ENCODE data around the gene SUSD4. TPM values are rescaled to one million over a fixed set of nuclear protein-coding genes. Genes with fewer than 3 reads are reported as not detected.

SUSD4 gene
- polyA plus RNA-seq, 2 of the 4 experiments (the other 2 are of a cell fraction) = 0.61 to 0.85 TPM

DNA sequence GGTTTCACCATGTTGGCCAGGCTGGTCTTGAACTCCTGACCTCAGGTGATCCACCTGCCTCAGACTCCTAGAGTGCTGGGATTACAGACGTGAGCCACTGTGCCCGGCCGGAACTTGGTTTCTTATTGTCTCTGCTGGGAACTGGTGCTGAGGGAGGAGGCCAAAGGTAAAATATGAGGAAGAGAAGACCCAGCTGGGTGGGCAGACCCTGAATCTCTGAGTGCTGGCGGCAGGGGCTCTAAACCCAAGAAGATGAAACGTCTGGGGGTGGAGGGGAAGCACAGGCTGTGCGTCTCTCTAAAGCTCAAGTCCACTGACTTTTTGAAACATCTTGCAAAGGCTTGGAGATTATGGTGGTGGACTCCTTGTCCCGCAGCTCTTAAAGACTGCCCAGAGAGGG lies 138.9 kb downstream of the SUSD4 start:
- Histone ChIP-seq H3K4me2 (no peak overlapping the region), H3K27ac (no peak overlapping the region), H3K9me3 (no peaks in the 10 kb centered on the region), H3K4me1 (no peaks in the 10 kb centered on the region), H3K4me3 (no peak overlapping the region)
- no peak for TF ChIP-seq ESRRA (IDR thresholded peaks at IDR 0.05; ENCODE audit: borderline replicate concordance, low read length)
- TF ChIP-seq, protein P1, sequence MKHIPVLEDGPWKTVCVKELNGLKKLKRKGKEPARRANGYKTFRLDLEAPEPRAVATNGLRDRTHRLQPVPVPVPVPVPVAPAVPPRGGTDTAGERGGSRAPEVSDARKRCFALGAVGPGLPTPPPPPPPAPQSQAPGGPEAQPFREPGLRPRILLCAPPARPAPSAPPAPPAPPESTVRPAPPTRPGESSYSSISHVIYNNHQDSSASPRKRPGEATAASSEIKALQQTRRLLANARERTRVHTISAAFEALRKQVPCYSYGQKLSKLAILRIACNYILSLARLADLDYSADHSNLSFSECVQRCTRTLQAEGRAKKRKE (CRISPR knock-in tag; IDR thresholded peaks at IDR 0.05; ENCODE audit: low read depth) = no peak
- no peak for TF ChIP-seq EHMT2 (IDR thresholded peaks at IDR 0.05; ENCODE audit: low read depth)
- TF ChIP-seq RARB (CRISPR knock-in tag; IDR thresholded peaks at IDR 0.05) = no peak
- POLR2A ChIA-PET = no interaction called here
- no peak for FAIRE-seq
- no peak for ATAC-seq
- no peak for DNase-seq (ENCODE audit: low read depth in 1 of 2, low spot score in 1 of 2)
- 67% methylated on average over 7 of the region's 7 CpGs for WGBS (ENCODE audit: missing lambda C conversion rate)
- CTCF ChIA-PET = no interaction called here

DNA sequence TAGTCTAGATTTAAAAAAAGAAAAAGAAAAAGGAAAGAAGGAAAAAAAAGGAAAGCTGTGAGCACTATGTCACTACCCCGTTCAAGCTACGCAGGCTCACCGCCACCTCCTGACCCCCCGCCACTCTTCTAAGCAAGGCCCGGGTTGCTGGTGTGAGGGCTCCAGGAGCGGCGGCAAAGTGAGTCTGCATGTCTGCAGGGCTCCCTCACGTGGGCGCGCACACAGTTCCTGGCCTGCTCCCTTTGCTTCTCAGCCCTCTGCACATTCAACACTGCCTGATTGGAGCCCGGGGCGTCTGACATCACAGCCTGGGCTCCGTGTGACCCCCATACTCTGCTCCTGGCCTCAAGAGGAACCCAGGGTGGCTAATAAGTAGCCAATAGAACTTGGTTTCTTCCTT lies 139.5 kb downstream of the SUSD4 start:
- 73% methylated on average over 13 of the region's 13 CpGs for WGBS (ENCODE audit: missing lambda C conversion rate)

DNA sequence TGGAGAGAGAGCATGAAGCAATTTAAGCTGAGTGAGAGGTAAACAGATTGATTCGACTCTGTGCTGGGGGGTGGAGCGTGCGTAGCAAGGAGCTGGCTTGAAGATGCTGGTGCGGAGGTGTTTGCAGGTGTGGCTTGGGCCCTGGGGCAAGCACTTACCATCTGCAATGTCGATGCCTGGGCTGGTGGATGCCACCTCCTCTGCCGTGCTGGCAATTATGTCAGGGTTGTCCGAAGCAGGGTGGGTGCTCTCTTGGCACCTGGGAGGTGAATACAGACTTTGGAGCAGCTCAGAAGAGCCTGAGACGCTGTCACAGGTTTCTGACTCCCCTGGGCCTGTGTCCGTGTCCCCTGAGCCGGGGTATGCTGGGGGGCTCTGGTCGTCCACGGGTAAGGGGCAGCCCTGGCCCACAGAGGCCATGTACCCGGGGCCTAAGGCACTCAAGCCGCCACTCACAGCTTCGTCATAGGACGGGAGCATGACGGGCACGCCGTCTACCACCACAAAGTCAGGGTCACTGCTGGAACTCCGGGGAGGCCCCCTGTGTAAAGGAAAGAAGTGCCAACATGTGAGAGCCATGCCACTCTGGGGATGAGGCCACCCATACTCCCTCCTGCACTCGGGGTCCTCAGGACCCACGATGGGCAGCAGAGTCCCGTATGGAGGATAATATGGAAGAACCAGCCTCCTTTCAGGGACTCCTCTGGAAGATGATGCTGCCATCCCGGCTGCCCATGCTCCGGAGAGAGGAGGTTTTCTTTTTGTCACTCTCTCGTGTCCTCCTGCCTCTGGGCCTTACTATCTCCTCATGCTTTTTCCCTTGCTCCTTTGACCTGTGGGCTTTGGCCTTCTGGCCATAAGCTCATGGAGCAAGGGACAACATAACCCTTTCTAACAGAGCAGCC lies 140.6 kb downstream of the SUSD4 start:
- WGBS (ENCODE audit: missing lambda C conversion rate) = 60% methylated on average over 14 of the region's 26 CpGs

More for the DNA sequence above, 139.5 kb downstream of the SUSD4 start:
- Histone ChIP-seq H3K27ac (no peak overlapping the region), H3K9me3 (no peaks in the 10 kb centered on the region; the same call in 2 of the 3 replicates), H3K4me3 (no peak overlapping the region), H3K4me1 (no peaks in the 10 kb centered on the region), H3K4me2 (no peak overlapping the region)
- ChIA-PET CTCF (interaction anchor here (0.6 kb wide), 1 partner anchor 1077 kb away, joined by 3 read pairs; no protein-coding TSS in a partner anchor), POLR2A (no interaction called here)
- FAIRE-seq = no peak
- TF ChIP-seq CHD2 (IDR thresholded peaks at IDR 0.05; ENCODE audit: low read length, partially characterized antibody) = no peak
- TF ChIP-seq ZFP36 (IDR thresholded peaks at IDR 0.05; ENCODE audit: borderline replicate concordance, partially characterized antibody) = no peak
- TF ChIP-seq ZNF302 (CRISPR knock-in tag; IDR thresholded peaks at IDR 0.05) = no peak
- TF ChIP-seq SREBF2 (IDR thresholded peaks at IDR 0.05) = no peak
- TF ChIP-seq RCOR1 (IDR thresholded peaks at IDR 0.05; ENCODE audit: low read depth, low read length) = no peak
- TF ChIP-seq CBX2 (IDR thresholded peaks at IDR 0.05; ENCODE audit: borderline replicate concordance, low read depth) = no peak
- TF ChIP-seq MAZ (IDR thresholded peaks at IDR 0.05; ENCODE audit: borderline replicate concordance, low read depth, low read length) = no peak
- no peak for TF ChIP-seq JUNB (IDR thresholded peaks at IDR 0.05)
- TF ChIP-seq RARB (CRISPR knock-in tag; IDR thresholded peaks at IDR 0.05) = no peak
- TF ChIP-seq, protein P1 (CRISPR knock-in tag; IDR thresholded peaks at IDR 0.05; ENCODE audit: low read depth) = no peak
- no peak for TF ChIP-seq HOXB5 (CRISPR knock-in tag; IDR thresholded peaks at IDR 0.05)
- no peak for TF ChIP-seq FOSB (CRISPR knock-in tag; IDR thresholded peaks at IDR 0.05)
- TF ChIP-seq MAFK (IDR thresholded peaks at IDR 0.05; ENCODE audit: partially characterized antibody) = no peak
- TF ChIP-seq HDAC2 (IDR thresholded peaks at IDR 0.05) = no peak
- TF ChIP-seq, protein P2, sequence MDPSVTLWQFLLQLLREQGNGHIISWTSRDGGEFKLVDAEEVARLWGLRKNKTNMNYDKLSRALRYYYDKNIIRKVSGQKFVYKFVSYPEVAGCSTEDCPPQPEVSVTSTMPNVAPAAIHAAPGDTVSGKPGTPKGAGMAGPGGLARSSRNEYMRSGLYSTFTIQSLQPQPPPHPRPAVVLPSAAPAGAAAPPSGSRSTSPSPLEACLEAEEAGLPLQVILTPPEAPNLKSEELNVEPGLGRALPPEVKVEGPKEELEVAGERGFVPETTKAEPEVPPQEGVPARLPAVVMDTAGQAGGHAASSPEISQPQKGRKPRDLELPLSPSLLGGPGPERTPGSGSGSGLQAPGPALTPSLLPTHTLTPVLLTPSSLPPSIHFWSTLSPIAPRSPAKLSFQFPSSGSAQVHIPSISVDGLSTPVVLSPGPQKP (IDR thresholded peaks at IDR 0.05; ENCODE audit: low read depth, low read length) = no peak
- no peak for DNase-seq (ENCODE audit: low read depth in 1 of 2, low spot score in 1 of 2)
- ATAC-seq = no peak

More for the DNA sequence above, 140.6 kb downstream of the SUSD4 start:
- ATAC-seq (no peak), DNase-seq (ENCODE audit: low read depth in 1 of 2, low spot score in 1 of 2) (no peak), FAIRE-seq (no peak)
- H3K9me3 ChIP-seq = no peaks in the 10 kb centered on the region; the same call in 2 of the 3 replicates
- TF ChIP-seq, protein P3, sequence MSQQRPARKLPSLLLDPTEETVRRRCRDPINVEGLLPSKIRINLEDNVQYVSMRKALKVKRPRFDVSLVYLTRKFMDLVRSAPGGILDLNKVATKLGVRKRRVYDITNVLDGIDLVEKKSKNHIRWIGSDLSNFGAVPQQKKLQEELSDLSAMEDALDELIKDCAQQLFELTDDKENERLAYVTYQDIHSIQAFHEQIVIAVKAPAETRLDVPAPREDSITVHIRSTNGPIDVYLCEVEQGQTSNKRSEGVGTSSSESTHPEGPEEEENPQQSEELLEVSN (IDR thresholded peaks at IDR 0.05; ENCODE audit: borderline replicate concordance, low read depth) = no peak
- TF ChIP-seq MYC (IDR thresholded peaks at IDR 0.05; ENCODE audit: borderline replicate concordance, low read length) = no peak
- TF ChIP-seq, protein P4, sequence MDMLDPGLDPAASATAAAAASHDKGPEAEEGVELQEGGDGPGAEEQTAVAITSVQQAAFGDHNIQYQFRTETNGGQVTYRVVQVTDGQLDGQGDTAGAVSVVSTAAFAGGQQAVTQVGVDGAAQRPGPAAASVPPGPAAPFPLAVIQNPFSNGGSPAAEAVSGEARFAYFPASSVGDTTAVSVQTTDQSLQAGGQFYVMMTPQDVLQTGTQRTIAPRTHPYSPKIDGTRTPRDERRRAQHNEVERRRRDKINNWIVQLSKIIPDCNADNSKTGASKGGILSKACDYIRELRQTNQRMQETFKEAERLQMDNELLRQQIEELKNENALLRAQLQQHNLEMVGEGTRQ (IDR thresholded peaks at IDR 0.05) = no peak
- TF ChIP-seq HEYL (CRISPR knock-in tag; IDR thresholded peaks at IDR 0.05) = no peak
- TF ChIP-seq FOSB (CRISPR knock-in tag; IDR thresholded peaks at IDR 0.05) = no peak
- TF ChIP-seq ESRRA (IDR thresholded peaks at IDR 0.05; ENCODE audit: borderline replicate concordance, low read length) = no peak
- H3K4me2 ChIP-seq = no peak overlapping the region
- H3K4me3 ChIP-seq = no peak overlapping the region
- no peaks in the 10 kb centered on the region for H3K4me1 ChIP-seq
- H3K27ac ChIP-seq = no peak overlapping the region
- ChIA-PET POLR2A (no interaction called here), CTCF (interaction anchor here (0.6 kb wide), 1 partner anchor 240 kb away, joined by 3 read pairs; no protein-coding TSS in a partner anchor)

Data from A549 (cell line).